GM21723 (cell line): ENCODE data around the gene ACOT13.
A peak's percentile ranks its signal among the peaks of the same experiment; 100 is the strongest.
"Not testable (repeated sequence)": the region's sequence is repeated elsewhere in the genome, so short reads cannot be mapped to it uniquely, and the experiment has no call there.

Experiments used
- ATAC-seq: cut with Tn5 transposase; IDR thresholded peaks from one replicate; pipeline ENCODE4 v1.9.1; 2021; ENCODE audit warnings: mild to moderate bottlenecking, moderate library complexity; ENCODE audit not compliant: unreplicated experiment

ACOT13 gene

DNA sequence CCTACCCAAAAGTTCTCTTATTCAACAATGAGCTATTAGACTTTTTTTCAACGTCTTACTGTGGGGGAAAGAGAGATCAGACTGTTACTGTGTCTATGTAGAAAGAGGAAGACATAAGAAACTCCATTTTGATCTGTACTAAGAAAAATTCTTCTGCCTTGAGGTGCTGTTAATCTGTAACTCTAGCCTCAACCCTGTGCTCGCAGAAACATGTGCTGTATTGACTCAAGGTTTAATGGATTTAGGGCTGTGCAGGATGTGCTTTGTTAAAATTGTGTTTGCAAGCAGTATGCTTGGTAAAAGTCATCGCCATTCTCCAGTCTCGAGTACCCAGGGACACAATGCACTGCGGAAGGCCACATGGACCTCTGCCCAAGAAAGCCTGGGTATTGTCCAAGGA is 5.1 kb upstream of the ACOT13 start:
- ATAC-seq, result not testable (repeated sequence)

DNA sequence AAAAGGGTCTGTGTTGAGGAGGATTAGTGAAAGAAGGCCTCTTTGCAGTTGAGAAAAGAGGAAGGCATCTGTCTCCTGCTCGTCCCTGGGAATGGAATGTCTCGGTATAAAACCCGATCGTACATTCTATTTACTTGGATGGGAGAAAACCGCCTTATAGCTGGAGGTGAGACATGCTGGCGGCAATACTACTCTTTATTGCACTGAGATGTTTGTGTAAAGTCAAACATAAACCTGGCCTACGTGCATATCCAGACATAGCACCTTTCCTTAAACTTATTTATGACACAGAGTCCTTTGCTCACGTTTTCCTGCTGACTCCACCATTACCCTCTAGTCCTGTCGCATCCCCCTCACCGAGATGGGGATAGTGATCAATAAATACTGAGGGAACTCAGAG is 4.6 kb upstream of the ACOT13 start:
- no peak for ATAC-seq

DNA sequence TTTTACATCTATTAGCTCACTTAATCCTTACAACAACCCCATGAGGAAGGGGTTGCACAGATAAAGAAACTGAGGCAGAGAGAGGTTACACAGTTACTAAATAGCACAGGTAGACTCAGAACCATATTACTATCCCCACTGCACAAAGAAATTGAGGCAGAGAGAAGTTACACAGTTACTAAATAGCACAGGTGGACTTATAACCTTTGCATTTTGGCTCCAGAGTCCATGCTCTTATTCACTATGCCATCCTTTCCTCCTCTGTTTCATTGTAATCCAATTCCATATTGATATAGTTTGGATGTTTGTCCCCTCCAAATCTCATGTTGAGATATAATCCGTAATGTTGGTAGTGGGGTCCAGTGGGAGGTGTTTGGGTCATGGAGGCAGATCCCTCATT is 3.7 kb upstream of the ACOT13 start:
- ATAC-seq, result no peak

DNA sequence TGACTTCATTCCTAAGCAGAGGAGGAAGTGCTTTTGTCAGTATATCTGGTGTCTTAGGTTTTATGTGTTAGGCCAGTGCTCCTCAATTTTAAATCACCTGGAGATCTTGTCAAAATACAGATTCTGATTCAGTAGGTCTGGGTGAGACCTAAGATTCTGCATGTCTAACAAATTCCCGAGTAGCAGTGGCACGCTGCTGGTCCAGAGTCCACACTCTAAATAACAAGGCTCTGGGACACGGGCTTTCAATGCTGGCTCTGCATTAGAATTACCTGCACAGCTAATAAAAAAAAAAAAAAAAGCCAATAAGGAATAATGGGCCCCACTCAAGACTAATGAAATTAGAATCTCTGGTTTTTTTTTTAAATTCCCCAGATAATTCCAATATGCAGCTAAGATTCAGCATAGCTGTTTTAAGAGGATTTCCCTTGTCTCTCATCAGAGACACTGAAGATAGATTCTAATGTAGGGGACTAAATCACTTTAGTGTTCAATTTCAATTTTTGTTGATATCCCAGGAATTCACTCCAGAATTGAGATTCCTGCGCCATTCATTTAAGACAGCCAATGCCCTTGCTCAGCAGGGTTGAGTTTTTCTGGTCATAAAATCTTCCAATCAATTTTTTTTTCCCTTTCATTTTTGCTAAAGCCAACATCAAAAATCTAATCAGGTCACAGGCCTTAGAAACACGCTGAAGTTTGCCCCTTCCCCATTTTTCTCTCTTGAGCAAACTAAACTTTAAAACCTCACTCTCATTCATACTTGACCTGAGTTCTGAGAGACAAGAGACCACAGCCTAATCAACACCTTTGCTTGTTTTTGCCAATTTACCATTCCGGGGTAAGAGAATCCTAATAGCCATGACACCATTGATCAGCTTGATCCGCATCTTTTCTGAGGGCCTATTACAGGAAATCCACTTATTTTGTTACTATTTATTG is 2.6 kb upstream of the ACOT13 start:
- ATAC-seq, result no peak

DNA sequence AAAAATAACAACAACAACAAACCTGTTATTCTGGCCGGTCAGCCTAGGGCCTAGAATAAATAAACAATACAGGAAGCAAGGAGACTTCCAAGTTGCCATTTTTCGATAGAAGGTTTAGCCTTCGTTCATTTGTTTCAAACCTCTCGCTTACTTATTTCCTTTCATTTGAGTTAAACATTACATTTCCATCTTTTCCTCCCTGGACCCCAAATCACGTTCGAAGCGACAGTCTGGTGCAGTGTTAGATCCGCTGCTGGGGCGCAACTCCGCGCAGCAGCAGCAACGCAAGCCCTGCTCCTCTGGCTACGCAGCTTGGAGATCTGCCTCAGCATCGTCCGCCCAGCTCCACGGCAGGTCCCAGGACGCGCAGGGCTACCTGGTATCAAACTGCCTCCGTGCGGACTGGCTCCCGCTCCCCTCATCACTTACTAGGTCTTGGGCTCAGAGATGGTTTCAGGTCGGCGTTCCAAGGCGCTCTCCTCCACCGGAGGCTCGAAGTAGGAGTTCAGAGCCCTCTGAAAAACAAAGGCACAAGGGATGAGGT is 708 bp upstream of the ACOT13 start:
- ATAC-seq, result peak; percentile 31

DNA sequence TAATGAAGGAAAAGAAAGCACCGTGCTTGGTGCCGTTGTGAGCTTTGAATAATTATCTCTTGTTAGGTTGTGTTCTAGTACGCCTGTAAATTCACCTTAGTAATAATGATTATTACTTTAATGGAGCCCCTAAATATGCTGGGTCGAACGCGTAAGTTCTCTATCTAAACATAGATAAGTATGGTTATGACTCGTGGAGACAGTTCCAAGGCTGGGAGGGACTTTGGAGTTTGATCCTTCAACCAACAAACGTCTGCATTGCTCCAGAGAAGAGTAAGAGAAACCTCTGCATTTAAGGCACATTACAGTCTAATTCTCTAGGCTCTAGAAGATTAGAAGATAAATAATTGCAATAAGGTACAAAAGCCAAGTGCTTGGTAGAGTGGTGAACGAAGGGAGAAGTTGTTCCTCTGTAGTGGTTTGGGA is 514 bp downstream of the ACOT13 start:
- ATAC-seq, result peak; percentile 9

DNA sequence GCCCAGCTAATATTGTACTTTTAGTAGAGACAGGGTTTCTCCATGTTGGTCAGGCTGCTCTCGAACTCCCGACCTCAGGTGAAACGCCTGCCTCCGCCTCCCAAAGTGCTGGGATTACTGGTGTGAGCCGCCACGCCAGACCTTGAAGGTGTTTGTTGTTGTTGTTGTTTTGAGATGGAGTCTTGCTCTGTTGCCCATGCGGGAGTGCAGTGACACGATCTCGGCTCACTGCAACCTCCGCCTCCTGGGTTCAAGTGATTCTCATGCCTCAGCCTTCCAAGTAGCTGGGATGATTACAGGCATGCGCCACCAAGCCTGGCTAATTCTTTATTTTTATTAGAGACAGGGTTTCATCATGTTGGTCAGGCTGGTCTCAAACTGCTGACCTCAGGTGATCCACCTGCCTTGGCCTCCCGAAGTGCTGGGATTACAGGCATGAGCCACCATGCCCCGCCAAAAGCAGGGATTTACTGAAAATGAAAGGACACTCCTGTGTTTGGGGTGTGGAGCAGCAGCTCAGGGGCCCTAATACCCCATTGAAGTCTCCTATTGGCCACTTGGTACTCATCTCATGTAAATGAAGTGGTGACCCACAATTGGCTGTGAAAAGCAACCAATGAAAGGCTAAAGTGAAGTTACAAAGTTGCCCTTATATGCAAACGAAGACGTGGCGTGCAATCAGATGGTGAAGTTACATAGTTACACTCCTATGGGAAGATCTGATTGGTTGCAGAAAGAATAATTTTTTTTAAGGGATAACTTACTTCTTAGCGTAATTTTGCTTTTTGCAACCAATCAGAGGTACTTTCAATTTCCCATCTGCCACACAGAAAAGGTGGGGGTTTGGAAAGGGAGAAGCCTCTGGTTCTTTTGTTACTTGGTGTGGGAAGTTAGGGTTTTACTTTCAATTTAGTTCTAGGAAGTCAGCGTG is 1.5 kb downstream of the ACOT13 start:
- not testable (repeated sequence) for ATAC-seq

DNA sequence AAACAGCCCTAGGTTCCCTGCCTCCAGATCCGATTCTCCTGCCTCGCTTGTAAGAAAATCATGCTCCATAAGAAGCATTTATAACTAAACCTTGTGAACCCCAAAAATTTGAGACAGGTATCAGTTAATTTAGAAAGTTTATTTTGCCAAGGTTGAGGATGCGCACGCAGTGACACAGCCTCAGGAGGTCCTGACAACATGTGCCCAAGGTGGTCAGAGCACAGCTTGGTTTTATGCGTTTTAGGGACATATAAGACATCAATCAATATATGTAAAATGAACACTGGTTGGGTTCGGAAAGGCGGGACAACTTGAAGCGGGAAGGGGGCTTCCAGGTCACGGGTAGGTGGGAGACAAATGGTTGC is 2.1 kb downstream of the ACOT13 start:
- no peak for ATAC-seq

DNA sequence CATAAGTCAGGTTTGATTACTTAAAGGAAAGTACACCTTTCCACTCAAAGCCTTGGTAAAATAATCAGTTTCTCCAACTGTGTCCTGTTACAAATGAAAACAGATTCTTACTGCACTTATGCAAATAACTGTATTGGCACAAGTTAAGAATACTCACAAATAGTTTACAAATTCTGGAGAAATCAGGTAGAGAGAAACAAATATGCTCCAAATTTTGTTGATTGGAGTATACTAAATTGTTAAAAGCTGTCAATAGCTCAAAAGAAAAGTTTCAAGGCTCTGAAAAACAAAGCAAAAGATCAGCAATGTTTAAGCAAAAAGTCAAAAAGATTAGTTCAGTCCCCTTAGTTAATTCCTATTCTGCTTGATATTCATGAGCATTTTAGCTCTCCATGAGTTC is 3.6 kb downstream of the ACOT13 start:
- ATAC-seq, result not testable (repeated sequence)

DNA sequence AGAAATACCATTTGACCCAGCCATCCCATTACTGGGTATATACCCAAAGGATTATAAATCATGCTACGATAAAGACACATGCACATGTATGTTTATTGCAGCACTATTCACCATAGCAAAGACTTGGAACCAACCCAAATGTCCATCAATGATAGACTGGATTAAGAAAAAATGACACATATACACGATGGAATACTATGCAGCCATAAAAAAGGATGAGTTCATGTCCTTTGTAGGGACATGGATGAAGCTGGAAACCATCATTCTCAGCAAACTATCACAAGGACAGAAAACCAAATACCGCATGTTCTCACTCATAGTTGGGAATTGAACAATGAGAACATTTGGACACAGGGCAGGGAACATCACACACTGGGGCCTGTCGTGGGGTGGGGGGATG is 4.2 kb downstream of the ACOT13 start:
- not testable (repeated sequence) for ATAC-seq

DNA sequence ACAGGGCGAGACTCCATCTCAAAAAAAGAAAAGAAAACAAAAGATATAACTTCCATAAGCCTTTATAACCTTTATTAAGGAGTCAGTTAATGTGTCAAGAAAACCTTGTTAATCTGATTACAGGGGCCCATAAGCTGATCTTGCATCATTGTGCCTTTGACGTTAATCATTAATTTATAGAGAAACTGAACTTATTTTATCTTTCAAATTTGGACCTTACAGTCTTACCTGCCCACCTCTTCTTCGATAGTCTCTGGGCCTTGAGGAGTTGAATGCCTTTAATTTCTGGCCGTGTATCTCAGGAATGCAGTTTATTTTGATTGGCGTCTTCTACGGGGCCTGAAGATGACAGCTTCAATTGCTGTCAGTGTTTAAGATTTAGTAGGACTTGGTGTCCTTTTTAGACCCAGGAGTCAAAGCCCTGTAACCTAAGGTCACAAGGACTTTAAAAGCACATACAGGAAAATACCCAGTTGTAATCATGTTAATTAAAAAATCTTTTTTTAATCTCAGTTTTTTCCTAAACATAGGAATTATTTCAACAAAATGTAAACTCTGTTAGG is 5.8 kb downstream of the ACOT13 start:
- no peak for ATAC-seq

DNA sequence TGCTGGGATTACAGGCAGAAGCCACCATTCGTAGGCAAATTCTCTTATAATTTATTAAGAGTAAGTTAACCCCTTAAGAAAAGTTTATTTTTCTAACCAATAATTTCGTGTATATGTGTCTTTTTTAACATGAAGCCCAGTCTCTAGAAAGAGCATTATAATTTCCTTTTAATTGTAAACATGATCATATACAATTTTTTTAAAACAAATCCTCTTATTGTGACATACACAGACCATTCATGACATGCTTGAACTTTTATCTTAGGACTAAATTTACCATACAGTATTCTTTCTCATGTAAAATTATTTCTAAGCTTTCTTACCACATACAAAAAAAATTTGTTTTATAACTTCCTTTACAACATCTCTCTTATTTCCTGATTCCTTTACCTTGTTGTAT is 6.7 kb downstream of the ACOT13 start:
- no peak for ATAC-seq

DNA sequence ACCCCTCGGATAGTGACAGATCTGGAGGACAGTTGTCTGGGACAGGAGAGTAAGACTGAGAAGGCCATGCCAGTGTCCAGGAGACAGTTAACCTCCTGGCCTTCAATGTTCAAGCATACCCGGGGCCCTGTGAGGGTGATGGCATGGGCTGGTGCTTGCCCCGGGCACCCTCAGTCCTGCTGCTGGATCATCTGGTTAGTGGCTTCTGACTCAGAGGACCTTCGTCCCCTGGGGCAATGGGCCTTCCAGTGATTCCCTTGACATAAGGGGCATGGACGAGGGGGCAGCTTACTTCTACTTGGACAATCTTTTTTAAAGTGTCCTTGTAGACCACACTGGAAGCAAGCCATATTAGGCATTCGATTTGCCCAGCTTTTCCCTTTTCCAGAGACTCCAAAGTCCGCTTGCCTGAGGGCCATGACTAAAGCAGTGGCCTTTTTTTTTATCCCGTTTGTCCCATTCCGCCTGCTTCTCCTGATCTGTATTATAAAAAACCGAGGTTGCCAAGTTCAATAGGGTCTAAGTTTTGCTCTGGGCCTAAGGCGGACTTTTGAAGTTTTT is 12.0 kb downstream of the ACOT13 start:
- not testable (repeated sequence) for ATAC-seq

DNA sequence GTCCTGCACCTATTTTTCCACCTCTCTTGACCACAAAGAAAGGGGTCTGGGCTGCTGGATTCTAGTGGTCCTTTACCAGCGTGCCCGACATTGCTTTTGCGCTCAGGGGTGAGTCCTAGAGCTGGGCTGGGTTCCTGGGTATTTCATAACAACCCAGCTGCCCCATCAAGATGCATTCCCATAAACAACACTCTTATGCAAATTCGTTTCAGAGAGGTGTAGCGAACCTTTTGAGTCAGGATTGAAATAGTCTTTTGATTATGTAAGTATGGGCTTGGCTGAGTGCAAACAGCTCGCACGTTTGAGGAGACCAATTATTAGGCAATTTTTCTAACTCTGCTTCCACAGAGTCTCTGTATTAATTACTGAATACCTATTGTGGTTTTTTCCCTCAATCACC is 13.7 kb downstream of the ACOT13 start:
- no peak for ATAC-seq

DNA sequence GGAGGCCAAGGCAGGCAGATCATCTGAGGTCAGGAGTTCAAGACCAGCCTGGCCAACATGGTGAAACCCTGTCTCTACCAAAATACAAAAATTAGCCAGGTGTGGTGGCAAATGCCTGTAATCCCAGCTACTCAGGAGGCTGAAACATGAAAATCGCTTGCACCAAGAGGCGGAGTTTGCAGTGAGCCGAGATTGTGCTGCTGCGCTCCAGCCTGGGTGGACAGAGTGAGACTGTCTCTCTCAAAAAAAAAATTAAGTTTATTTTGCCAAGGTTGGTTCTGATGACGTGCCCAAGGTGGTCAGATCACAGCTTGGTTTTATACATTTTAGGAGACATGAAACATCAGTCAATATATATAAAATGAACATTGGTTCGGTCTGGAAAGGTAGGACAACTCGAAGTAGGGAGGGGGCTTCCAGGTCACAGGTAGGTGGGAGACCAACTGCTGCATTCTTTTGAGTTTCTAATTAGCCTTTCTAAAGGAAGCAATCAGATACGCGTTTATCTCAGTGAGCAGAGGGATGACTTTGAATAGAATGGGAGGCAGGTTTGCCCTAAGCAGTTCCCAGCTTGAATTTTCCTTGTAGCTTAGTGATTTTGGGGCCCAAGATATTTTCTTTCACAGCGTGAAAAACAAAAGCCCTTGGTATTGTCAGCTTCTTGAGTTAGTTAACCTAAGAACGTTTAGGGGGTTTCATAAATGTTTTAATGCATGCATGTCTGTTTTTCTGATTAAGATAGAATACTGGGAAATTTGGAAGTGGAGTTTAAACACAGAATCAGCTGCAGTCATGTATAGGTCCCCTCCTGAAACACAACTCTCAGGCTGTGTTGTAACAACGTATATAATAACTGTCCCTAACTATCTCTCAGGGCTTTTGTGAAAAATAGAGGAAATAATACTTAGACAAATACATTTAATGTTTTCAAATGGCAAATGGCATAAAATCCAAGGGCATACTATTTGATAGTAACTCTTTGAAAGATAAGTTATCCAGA is 16.7 kb downstream of the ACOT13 start:
- no peak for ATAC-seq

DNA sequence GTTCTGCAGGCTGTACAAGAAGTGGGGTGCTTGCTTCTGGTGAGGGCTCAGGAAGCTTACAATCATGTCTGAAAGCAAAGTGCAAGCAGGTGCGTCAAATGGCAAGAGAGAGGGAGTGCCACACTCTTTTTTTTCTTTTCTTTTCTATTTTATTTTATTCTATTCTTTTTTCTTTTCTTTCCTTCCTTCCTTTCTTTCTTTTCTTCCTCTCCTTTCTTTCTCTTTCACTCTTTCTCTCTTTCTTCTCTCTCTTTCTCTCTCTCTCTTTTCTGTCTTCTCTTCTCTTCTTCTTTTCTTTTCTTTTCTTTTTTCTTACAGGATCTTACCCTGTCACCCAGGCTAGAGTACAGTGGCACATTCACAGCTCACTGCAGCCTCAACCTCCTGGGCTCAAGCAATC is 19.5 kb downstream of the ACOT13 start:
- no peak for ATAC-seq

DNA sequence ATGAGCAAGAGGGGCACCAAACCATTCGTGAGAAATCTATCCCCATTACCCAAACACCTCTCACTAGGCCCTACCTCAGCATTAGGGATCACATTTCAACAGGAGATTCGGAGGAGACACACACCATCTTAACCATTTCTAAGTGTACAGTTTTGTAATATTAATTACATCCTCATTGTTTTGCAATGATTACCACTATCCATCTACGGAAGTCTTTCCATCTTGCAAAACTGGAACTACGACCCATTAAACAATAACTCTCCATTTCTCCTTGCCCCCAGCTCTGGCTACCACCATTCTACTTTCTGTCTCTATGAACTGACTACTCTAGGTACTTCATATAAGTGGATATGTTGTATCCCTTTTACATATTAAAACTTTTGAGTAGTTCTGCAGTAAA is 20.1 kb downstream of the ACOT13 start:
- no peak for ATAC-seq

DNA sequence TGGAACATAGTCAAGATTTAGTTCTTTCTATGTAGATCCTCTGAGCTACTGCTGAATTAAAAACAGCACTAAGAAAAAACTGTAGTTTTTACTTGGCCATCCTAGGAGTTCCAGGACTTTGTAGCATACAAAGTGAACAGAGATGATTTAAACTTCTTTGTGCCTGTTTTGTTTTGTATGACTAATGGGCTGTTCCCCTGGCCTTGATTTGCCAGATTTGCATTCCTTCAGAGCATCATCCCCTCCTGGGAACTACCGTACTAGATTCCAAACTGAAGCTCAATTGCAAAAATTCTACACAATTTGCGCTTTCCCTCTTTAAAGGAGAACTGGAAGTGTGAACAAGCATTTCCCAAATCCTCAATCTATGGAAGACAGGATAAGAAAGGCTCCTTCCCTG is 23.1 kb downstream of the ACOT13 start:
- ATAC-seq, result no peak

DNA sequence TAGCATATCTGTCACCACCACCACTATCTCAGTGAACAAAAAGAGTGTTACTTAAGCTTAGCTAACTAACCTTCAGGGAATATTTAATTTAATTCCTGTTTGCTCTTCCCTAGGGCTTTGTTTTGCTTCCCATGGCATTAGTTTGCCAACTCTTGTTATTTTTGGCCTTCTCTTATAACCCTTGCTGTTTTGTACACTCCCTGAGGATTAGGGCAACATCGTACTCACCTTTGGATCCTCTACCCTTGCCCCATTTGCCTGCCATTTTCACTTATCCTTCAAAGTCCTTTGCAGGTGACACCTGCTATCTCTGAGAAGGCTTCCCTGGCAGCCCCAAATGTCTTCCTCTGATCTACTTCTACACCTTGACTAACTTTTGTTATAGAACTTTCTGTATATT is 23.7 kb downstream of the ACOT13 start:
- no peak for ATAC-seq

DNA sequence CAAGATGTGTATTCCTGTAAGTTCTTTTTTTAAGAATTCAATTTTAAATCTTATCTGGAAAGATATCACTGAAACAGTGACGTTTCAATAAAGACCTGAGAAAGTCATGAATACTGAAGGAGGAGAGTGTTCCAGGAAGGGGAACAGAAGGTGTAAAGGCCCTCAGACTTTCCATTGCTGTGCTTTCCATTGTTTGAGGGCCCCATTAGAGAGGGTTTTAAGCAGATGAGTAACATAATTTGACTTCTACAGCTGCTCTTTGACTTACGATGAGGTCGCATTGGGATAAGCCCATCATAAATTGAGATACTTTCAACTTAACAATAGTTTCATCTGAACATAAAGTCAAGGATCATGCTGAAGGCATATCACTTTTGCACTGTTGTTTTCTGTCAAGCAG is 24.7 kb downstream of the ACOT13 start:
- no peak for ATAC-seq
